B cell (primary cell): Measurements from ENCODE around the gene ESRRB. TPM values are rescaled to one million over a fixed set of nuclear protein-coding genes. Genes with fewer than 3 reads are reported as not detected.
A peak's percentile ranks its signal among the peaks of the same experiment; 100 is the strongest.

Source experiments
- ATAC-seq: fragments of 200-7000 bp; cut with Tn5 transposase; one replicate; pipeline ENCODE4 v1.10.0; 2021; ENCODE audit warnings: low read depth, mild to moderate bottlenecking, moderate number of reproducible peaks, moderate library complexity
- CTCF ChIA-PET: fragments of 350-600 bp; sonication (Branson Sonifier 250); formaldehyde crosslinking; loops from one replicate; lab custom pipeline; 2021; ENCODE audit warnings: antibody characterized with exemption, inconsistent platforms; lab: Charles Lee
- POLR2A ChIA-PET: fragments of 350-600 bp; sonication (Branson Sonifier 250); formaldehyde crosslinking; loops from one replicate; lab custom pipeline; 2021; ENCODE audit warnings: antibody characterized with exemption; lab: Charles Lee
- DNase-seq: peaks from one replicate; pipeline ENCODE4 v3.0.0; 2013
- H2AFZ ChIP-seq: 2 replicates; pipeline ENCODE4 v1.6.1; 2012; ENCODE audit warnings: mild to moderate bottlenecking, low read depth, low read length; ENCODE audit not compliant: insufficient read depth, poor library complexity, severe bottlenecking
- H3K27ac ChIP-seq, 2 donors: 1 replicate in 1 of 2; 2 replicates in 1 of 2; pipeline ENCODE4 v1.5.1; 2012 to 2013; ENCODE audit warnings: low read length in 2 of 2, mild to moderate bottlenecking in 2 of 2, moderate library complexity in 1 of 2
- H3K27me3 ChIP-seq, 4 experiments: fragments of 200-600 bp in 1 of 4; sonication (generic) in 1 of 4; replicated peaks in 1 of 4; 1 replicate in 2 of 4; 2 replicates in 2 of 4; pipeline versions ENCODE4 v1.6.1 to v1.7.0; 2013 to 2016; ENCODE audit warnings: low read length in 3 of 4, mild to moderate bottlenecking in 2 of 4, mixed read lengths in 1 of 4, moderate library complexity in 1 of 4; ENCODE audit not compliant: insufficient read depth in 4 of 4, control insufficient read depth in 3 of 4; ENCODE audit errors: control extremely low read depth in 1 of 4
- H3K36me3 ChIP-seq, 2 experiments: replicated peaks in 1 of 2; 1 replicate in 1 of 2; 2 replicates in 1 of 2; pipeline versions ENCODE4 v1.6.1 to v1.7.1; 2013; ENCODE audit warnings: low read length in 1 of 2; ENCODE audit not compliant: insufficient read depth in 2 of 2, control insufficient read depth in 1 of 2; ENCODE audit errors: control extremely low read depth in 1 of 2, extremely low read depth in 1 of 2
- H3K4me1 ChIP-seq, 2 donors: fragments of 200-600 bp in 1 of 2; sonication (generic) in 1 of 2; 1 replicate in 1 of 2; 2 replicates in 1 of 2; pipeline versions ENCODE4 v1.5.1 to v1.6.1; 2013 to 2017; ENCODE audit warnings: low read length in 2 of 2; ENCODE audit not compliant: control insufficient read depth in 2 of 2, insufficient read depth in 2 of 2
- H3K4me2 ChIP-seq: replicated peaks from 2 replicates; pipeline ENCODE3; 2012; ENCODE audit warnings: mild to moderate bottlenecking, low read depth, low read length; ENCODE audit not compliant: poor library complexity, severe bottlenecking
- H3K4me3 ChIP-seq, 5 experiments: fragments of 200-600 bp in 1 of 5; sonication (generic) in 1 of 5; 1 replicate in 3 of 5; 2 replicates in 2 of 5; pipeline versions ENCODE4 v1.5.1 to v1.7.0; 2011 to 2016; ENCODE audit warnings: low read length in 4 of 5, mild to moderate bottlenecking in 4 of 5, low read depth in 2 of 5, control low read depth in 1 of 5, moderate library complexity in 1 of 5; ENCODE audit not compliant: insufficient read depth in 1 of 5; ENCODE audit errors: control extremely low read depth in 1 of 5, extremely low read depth in 1 of 5
- H3K79me2 ChIP-seq: fragments of 200-600 bp; sonication (generic); one replicate; pipeline ENCODE4 v1.6.0; 2016; ENCODE audit warnings: low read length; ENCODE audit not compliant: control insufficient read depth, insufficient read depth
- H3K9ac ChIP-seq: fragments of 200-600 bp; sonication (generic); 2 replicates; pipeline ENCODE4 v1.6.1; 2017; ENCODE audit warnings: mild to moderate bottlenecking, low read length, moderate library complexity
- H3K9me3 ChIP-seq, 3 donors: one replicate each; pipeline versions ENCODE4 v1.6.1 to v1.7.1; 2013; ENCODE audit warnings: low read length in 2 of 3; ENCODE audit not compliant: control insufficient read depth in 2 of 3, insufficient read depth in 1 of 3; ENCODE audit errors: control extremely low read depth in 1 of 3
- H4K20me1 ChIP-seq: 2 replicates; pipeline ENCODE4 v1.6.0; 2012; ENCODE audit warnings: mild to moderate bottlenecking, low read length; ENCODE audit not compliant: insufficient read depth, control insufficient read depth, poor library complexity, severe bottlenecking
- H3K27ac Mint-ChIP-seq: one replicate; pipeline ENCODE4 v1.8.0; 2021; ENCODE audit warnings: mixed read lengths
- H3K27me3 Mint-ChIP-seq: one replicate; pipeline ENCODE4 v1.8.0; 2021; ENCODE audit warnings: mixed read lengths
- H3K4me1 Mint-ChIP-seq: one replicate; pipeline ENCODE4 v1.8.0; 2021; ENCODE audit warnings: mixed read lengths
- H3K4me3 Mint-ChIP-seq: one replicate; pipeline ENCODE4 v1.8.0; 2021; ENCODE audit warnings: mixed read lengths
- H3K9me3 Mint-ChIP-seq: one replicate; pipeline ENCODE4 v1.8.0; 2022; ENCODE audit warnings: mixed read lengths; ENCODE audit not compliant: insufficient read depth
- CTCF ChIP-seq: fragments of 200-600 bp; IDR thresholded peaks from one replicate; pipeline ENCODE4 v1.8.0; 2022; ENCODE audit warnings: antibody characterized with exemption, mild to moderate bottlenecking
- EZH2 ChIP-seq: IDR thresholded peaks from 2 replicates; pipeline ENCODE4 v1.6.1; 2012; ENCODE audit warnings: borderline replicate concordance, low read depth, mild to moderate bottlenecking, moderate library complexity, low read length; ENCODE audit not compliant: insufficient read depth, poor library complexity, severe bottlenecking
- WGBS: methylation state at CpG from one replicate; pipeline ENCODE4 v1.1.5; 2013; ENCODE audit warnings: missing lambda C conversion rate; ENCODE audit not compliant: insufficient coverage; 5-methylcytosine and 5-hydroxymethylcytosine counted together
- intact Hi-C: fragments of 100-400 bp; cut with micrococcal nuclease; formaldehyde crosslinking; loops from one replicate; pipeline ENCODE4 v1.10.0; 2022
- polyA plus RNA-seq: library from polyadenylated mRNA; depleted of rRNA; stranded (reverse); fragments of >200 nt; gene quantifications from 2 replicates; pipeline ENCODE4 v1.2.3, GENCODE V29; 2012
- total RNA-seq, 2 donors: library from RNA; stranded (reverse); fragments of 120-200 nt in 1 of 2; gene quantifications; 1 replicate in 1 of 2; 2 replicates in 1 of 2; pipeline versions ENCODE4 v1.2.3 to v1.2.4, GENCODE V29; 2013 to 2022

The ESRRB gene
- total and polyA plus RNA-seq, 2 donors (not counting 1 experiment from before 2014, with no cell fraction given) = 0.13 TPM; not detected in 1

- no peak overlapping the region for H2AFZ ChIP-seq
- CTCF ChIA-PET = interaction anchor here (0.7 to 2.3 kb wide), 10 partner anchors 9 to 678 kb away, joined by 3 to 12 read pairs (median 3); no protein-coding TSS in a partner anchor
- no peaks in the 10 kb centered on the region for H3K9me3 Mint-ChIP-seq
- no peaks in the 10 kb centered on the region for H3K9me3 ChIP-seq
- DNase-seq = peak; percentile 45
- H3K4me1 Mint-ChIP-seq = no peaks in the 10 kb centered on the region
- no peak overlapping the region for H3K4me2 ChIP-seq
- POLR2A ChIA-PET = no interaction called here
- peaks cover 53% of the 10 kb centered on the region for H3K27me3 Mint-ChIP-seq
- no peak overlapping the region for H3K27ac Mint-ChIP-seq
- no peak overlapping the region for H3K27ac ChIP-seq
- H3K9ac ChIP-seq = no peak overlapping the region
- intact Hi-C loops = no loop called here
- ATAC-seq = peak; percentile 43
- TF ChIP-seq CTCF = peak; percentile 75
- no peak for TF ChIP-seq EZH2
- peaks cover 0 to 21% (median 8%) of the 10 kb centered on the region in 4 experiments for H3K27me3 ChIP-seq
- no peaks in the 10 kb centered on the region for H3K79me2 ChIP-seq
- H3K4me3 Mint-ChIP-seq = no peak overlapping the region
- H3K36me3 ChIP-seq = no peaks in the 10 kb centered on the region
- no peaks in the 10 kb centered on the region for H3K4me1 ChIP-seq
- no peaks in the 10 kb centered on the region for H4K20me1 ChIP-seq
- no peak overlapping the region for H3K4me3 ChIP-seq
- WGBS = 11% methylated on average over 9 of the region's 11 CpGs
These were observed 11.2 kb downstream of the ESRRB start for GRCh38 chr14:76386944-76387782.

- peaks cover 0 to 14% (median 6%) of the 10 kb centered on the region in 4 experiments for H3K27me3 ChIP-seq
- intact Hi-C loops = no loop called here
- H3K9me3 ChIP-seq = no peaks in the 10 kb centered on the region
- POLR2A ChIA-PET = no interaction called here
- H3K79me2 ChIP-seq = no peaks in the 10 kb centered on the region
- CTCF ChIA-PET = interaction anchor here (1.0 kb wide), 1 partner anchor 339 kb away, joined by 3 read pairs; no protein-coding TSS in a partner anchor
- H3K36me3 ChIP-seq = no peaks in the 10 kb centered on the region
- no peak overlapping the region for H3K4me2 ChIP-seq
- Mint-ChIP-seq H3K4me3 (no peak overlapping the region), H3K9me3 (no peaks in the 10 kb centered on the region), H3K4me1 (no peaks in the 10 kb centered on the region), H3K27me3 (peaks cover 32% of the 10 kb centered on the region), H3K27ac (no peak overlapping the region)
- no peak overlapping the region for H2AFZ ChIP-seq
- H3K27ac ChIP-seq = no peak overlapping the region
- no peaks in the 10 kb centered on the region for H4K20me1 ChIP-seq
- H3K9ac ChIP-seq = no peak overlapping the region
- TF ChIP-seq EZH2 = no peak
- TF ChIP-seq CTCF = no peak
- 92% methylated on average over 2 of the region's 9 CpGs for WGBS
- H3K4me1 ChIP-seq = no peaks in the 10 kb centered on the region
- no peak overlapping the region for H3K4me3 ChIP-seq
- DNase-seq = no peak
- ATAC-seq = no peak
These were observed 13.9 kb downstream of the ESRRB start for GRCh38 chr14:76389841-76390240.
